HCT116 (cell line): ENCODE data around the gene PRIMA1. TPM values are rescaled to one million over a fixed set of nuclear protein-coding genes. Genes with fewer than 3 reads are reported as not detected.

Source experiments
- ATAC-seq: fragments of 200-7000 bp; cut with Tn5 transposase; 2 replicates; pipeline ENCODE4 v1.9.1; 2020; ENCODE audit warnings: mild to moderate bottlenecking, moderate library complexity
- BruUV-seq: library from RNA; stranded (reverse); fragments of 400-500 nt; replicated peaks from 2 replicates; lab custom pipeline; 2021; lab: Mats Ljungman, UMichigan
- CTCF ChIA-PET: fragments of 300-600 bp; sonication (Branson Sonifier 250); formaldehyde crosslinking; loops from one replicate; lab custom pipeline; 2021; ENCODE audit warnings: antibody characterized with exemption; lab: Charles Lee
- POLR2A ChIA-PET: fragments of 300-600, 350-600 bp; sonication (Branson Sonifier 250); formaldehyde crosslinking; loops from one replicate; lab custom pipeline; 2021; ENCODE audit warnings: antibody characterized with exemption; lab: Charles Lee
- RAD21 ChIA-PET, 2 experiments: fragments of 300-600 bp; sonication (Branson Sonifier 250); formaldehyde crosslinking; loops; one replicate each; lab custom pipeline; 2023; ENCODE audit warnings: low total read pairs in 2 of 2; ENCODE audit not compliant: uncharacterized antibody in 2 of 2, unreplicated experiment in 2 of 2, low non-redundant PET in 1 of 2; lab: Charles Lee
- DNase-seq: peaks from one replicate; pipeline ENCODE4 v3.0.0-alpha.2; 2010; ENCODE audit warnings: low read depth, low spot score
- H2AFZ ChIP-seq: fragments of 200-600 bp; shearing (Covaris generic), sonication (generic); 2 replicates; pipeline ENCODE4 v1.6.1; 2017; ENCODE audit warnings: low read depth, mixed run types, mixed read lengths, antibody characterized with exemption, low read length; ENCODE audit not compliant: poor library complexity, severe bottlenecking
- H3K27ac ChIP-seq: 2 replicates; pipeline ENCODE4 v1.5.1; 2012; ENCODE audit warnings: low read depth, low read length
- H3K27me3 ChIP-seq: fragments of 200-600 bp; sonication (generic); 2 replicates; pipeline ENCODE4 v1.6.1; 2016; ENCODE audit warnings: mixed run types, low read length, mixed read lengths; ENCODE audit not compliant: insufficient read depth
- H3K36me3 ChIP-seq, 2 experiments: fragments of 200-500 bp in 1 of 2; fragments of 200-600 bp in 1 of 2; sonication (Bioruptor generic) in 1 of 2; sonication (generic) in 1 of 2; 2 replicates each; pipeline versions ENCODE4 v1.5.1 to v1.6.1; 2014 to 2016; ENCODE audit warnings: low read length in 2 of 2, inconsistent platforms in 1 of 2, mixed read lengths in 1 of 2, mixed run types in 1 of 2; ENCODE audit not compliant: insufficient read depth in 2 of 2, control insufficient read depth in 1 of 2
- H3K4me1 ChIP-seq, 2 experiments: fragments of 200-600 bp in 1 of 2; sonication (generic) in 1 of 2; 2 replicates each; pipeline versions ENCODE4 v1.5.1 to v1.6.1; 2012 to 2017; ENCODE audit warnings: low read length in 2 of 2, inconsistent platforms in 1 of 2, mild to moderate bottlenecking in 1 of 2, mixed read lengths in 1 of 2, mixed run types in 1 of 2, moderate library complexity in 1 of 2; ENCODE audit not compliant: insufficient read depth in 2 of 2, control insufficient read depth in 1 of 2
- H3K4me2 ChIP-seq: fragments of 200-600 bp; sonication (generic); 2 replicates; pipeline ENCODE4 v1.6.1; 2017; ENCODE audit warnings: mixed run types, low read length, mixed read lengths
- H3K4me3 ChIP-seq, 2 experiments: fragments of 200-600 bp in 1 of 2; sonication (generic) in 1 of 2; replicated peaks in 1 of 2; 2 replicates each; pipeline ENCODE4 v1.5.1; 2011 to 2016; ENCODE audit warnings: low read length in 2 of 2, control low read depth in 1 of 2, low read depth in 1 of 2, mild to moderate bottlenecking in 1 of 2, mixed read lengths in 1 of 2, mixed run types in 1 of 2
- H3K79me2 ChIP-seq: fragments of 200-600 bp; sonication (generic); 2 replicates; pipeline ENCODE4 v1.6.1; 2017; ENCODE audit warnings: mild to moderate bottlenecking, mixed run types, low read length, moderate library complexity, mixed read lengths; ENCODE audit not compliant: insufficient read depth
- H3K9ac ChIP-seq: fragments of 200-600 bp; sonication (generic); 2 replicates; pipeline ENCODE4 v1.6.1; 2016; ENCODE audit warnings: low read length, mixed read lengths
- H3K9me2 ChIP-seq: fragments of 200-600 bp; sonication (generic), shearing (Covaris generic); 2 replicates; pipeline ENCODE4 v1.6.1; 2017; ENCODE audit warnings: mixed run types, mild to moderate bottlenecking, moderate library complexity; ENCODE audit not compliant: insufficient read depth
- H3K9me3 ChIP-seq, 2 experiments: fragments of 200-500 bp in 1 of 2; fragments of 200-600 bp in 1 of 2; sonication (Bioruptor generic) in 1 of 2; sonication (generic) in 1 of 2; 2 replicates each; pipeline ENCODE4 v1.6.1; 2014 to 2017; ENCODE audit warnings: low read length in 2 of 2, mixed read lengths in 2 of 2, inconsistent platforms in 1 of 2, low read depth in 1 of 2, mild to moderate bottlenecking in 1 of 2, mixed run types in 1 of 2, moderate library complexity in 1 of 2; ENCODE audit not compliant: control insufficient read depth in 1 of 2, insufficient read depth in 1 of 2
- H4K20me1 ChIP-seq: fragments of 200-600 bp; sonication (generic), shearing (Covaris generic); 2 replicates; pipeline ENCODE4 v1.6.1; 2017; ENCODE audit warnings: mixed run types, mild to moderate bottlenecking, moderate library complexity; ENCODE audit not compliant: insufficient read depth
- CBX3 ChIP-seq: IDR thresholded peaks from 2 replicates; pipeline ENCODE4 v1.6.1; 2012; ENCODE audit warnings: low read depth
- CEBPB ChIP-seq: IDR thresholded peaks from 2 replicates; pipeline ENCODE4 v1.6.1; 2012; ENCODE audit warnings: low read depth
- EGR1 ChIP-seq: IDR thresholded peaks from 2 replicates; pipeline ENCODE4 v1.6.1; 2012; ENCODE audit warnings: low read depth
- ELF1 ChIP-seq: IDR thresholded peaks from 2 replicates; pipeline ENCODE4 v1.6.1; 2012; ENCODE audit warnings: low read depth, borderline replicate concordance
- EZH2 ChIP-seq: fragments of 200-600 bp; sonication (generic); IDR thresholded peaks from 2 replicates; pipeline ENCODE4 v1.6.1; 2017; ENCODE audit warnings: antibody characterized with exemption, mixed run types
- JUND ChIP-seq: IDR thresholded peaks from 2 replicates; pipeline ENCODE4 v1.6.1; 2012
- POLR2A ChIP-seq: IDR thresholded peaks from 2 replicates; pipeline ENCODE4 v1.7.0; 2011; ENCODE audit warnings: borderline replicate concordance; ENCODE audit not compliant: insufficient read depth, insufficient read length; ENCODE audit errors: extremely low read depth
- RAD21 ChIP-seq: IDR thresholded peaks from 2 replicates; pipeline ENCODE4 v1.6.1; 2012; ENCODE audit warnings: low read depth, mild to moderate bottlenecking
- SIN3A ChIP-seq: IDR thresholded peaks from 2 replicates; pipeline ENCODE4 v1.6.1; 2012; ENCODE audit warnings: low read depth
- SRF ChIP-seq: IDR thresholded peaks from 2 replicates; pipeline ENCODE4 v1.6.1; 2012; ENCODE audit warnings: low read depth
- YY1 ChIP-seq: IDR thresholded peaks from 2 replicates; pipeline ENCODE4 v1.6.1; 2011; ENCODE audit warnings: low read length, low read depth, moderate library complexity, mild to moderate bottlenecking; ENCODE audit not compliant: insufficient replicate concordance; ENCODE audit errors: extremely low read depth
- ZFX ChIP-seq: fragments of 450-650 bp; IDR thresholded peaks from 2 replicates; pipeline ENCODE4 v1.6.1; 2017
- ZNF274 ChIP-seq: fragments of 200-500 bp; sonication (Bioruptor generic); IDR thresholded peaks from 2 replicates; pipeline ENCODE4 v1.6.1; 2014; ENCODE audit warnings: mild to moderate bottlenecking, low read depth, low read length, inconsistent platforms
- intact Hi-C: fragments of 100-400 bp; cut with micrococcal nuclease; formaldehyde crosslinking; loops from 2 replicates; pipeline ENCODE4 v1.10.0; 2022
- total RNA-seq: library from RNA; stranded (reverse); gene quantifications from one replicate; pipeline ENCODE4 v1.2.1, GENCODE V29; 2021; ENCODE audit not compliant: unreplicated experiment
- TF ChIP-seq, protein P1 (sequence below): IDR thresholded peaks from 2 replicates; pipeline ENCODE4 v1.6.1; 2011; ENCODE audit warnings: mild to moderate bottlenecking, low read length, moderate library complexity; ENCODE audit not compliant: insufficient replicate concordance; ENCODE audit errors: extremely low read depth
- TF ChIP-seq, protein P2 (sequence below): IDR thresholded peaks from 2 replicates; pipeline ENCODE4 v1.6.1; 2012; ENCODE audit warnings: low read depth
- TF ChIP-seq, protein P3 (sequence below): IDR thresholded peaks from 2 replicates; pipeline ENCODE4 v1.6.1; 2012
- TF ChIP-seq, protein P4 (sequence below), 3 experiments: fragments of 200-600 bp in 1 of 3; sonication (generic) in 1 of 3; IDR thresholded peaks in 2 of 3; conservative IDR thresholded peaks in 1 of 3; 2 replicates each; pipeline ENCODE4 v1.5.1; 2012 to 2017; ENCODE audit warnings: low read depth in 2 of 3, low read length in 2 of 3, antibody characterized with exemption in 1 of 3, borderline replicate concordance in 1 of 3, control low read depth in 1 of 3, mild to moderate bottlenecking in 1 of 3, mixed read lengths in 1 of 3, mixed run types in 1 of 3, moderate library complexity in 1 of 3; ENCODE audit not compliant: insufficient read depth in 1 of 3

PRIMA1 gene
- total RNA-seq, 1 experiment from 2014 or later = 1.5 TPM

DNA sequence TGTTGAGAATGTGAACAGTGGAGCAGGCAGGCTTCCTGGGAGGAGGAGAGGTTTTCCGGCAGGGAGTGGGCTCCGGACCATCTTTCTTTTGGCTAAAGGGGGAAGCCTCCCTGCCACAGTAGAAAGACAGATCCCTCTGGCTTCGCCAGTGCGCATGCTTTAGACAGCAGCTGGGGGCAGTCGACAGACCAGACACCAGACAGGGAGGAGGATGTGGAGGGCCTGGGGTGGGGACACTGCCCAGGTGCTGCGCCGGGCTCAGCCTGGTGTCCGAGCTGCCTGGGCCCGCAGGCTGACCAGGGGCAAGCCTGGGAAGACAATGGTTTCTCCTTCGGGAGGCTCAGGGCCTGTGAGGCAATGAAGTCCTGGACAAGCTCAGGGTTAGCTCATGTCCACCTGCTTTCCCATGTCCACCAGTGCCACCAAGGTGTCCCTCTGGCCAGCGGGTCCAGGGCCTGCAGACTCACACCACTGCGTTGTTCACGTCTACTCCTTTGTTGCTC is 67.3 kb downstream of the PRIMA1 start:
- Histone ChIP-seq H3K36me3 (no peaks in the 10 kb centered on the region), H3K79me2 (no peaks in the 10 kb centered on the region), H3K9me2 (no peaks in the 10 kb centered on the region), H3K9me3 (no peaks in the 10 kb centered on the region), H3K4me3 (no peak overlapping the region), H3K27ac (no peak overlapping the region), H3K9ac (no peak overlapping the region), H4K20me1 (no peaks in the 10 kb centered on the region), H3K4me2 (no peak overlapping the region), H3K4me1 (no peaks in the 10 kb centered on the region), H3K27me3 (no peaks in the 10 kb centered on the region), H2AFZ (no peak overlapping the region)
- intact Hi-C loops = no loop called here
- DNase-seq = no peak
- RAD21 ChIA-PET = no interaction called here
- no TSS peak for BruUV-seq
- no peak for TF ChIP-seq YY1
- TF ChIP-seq, protein P1, sequence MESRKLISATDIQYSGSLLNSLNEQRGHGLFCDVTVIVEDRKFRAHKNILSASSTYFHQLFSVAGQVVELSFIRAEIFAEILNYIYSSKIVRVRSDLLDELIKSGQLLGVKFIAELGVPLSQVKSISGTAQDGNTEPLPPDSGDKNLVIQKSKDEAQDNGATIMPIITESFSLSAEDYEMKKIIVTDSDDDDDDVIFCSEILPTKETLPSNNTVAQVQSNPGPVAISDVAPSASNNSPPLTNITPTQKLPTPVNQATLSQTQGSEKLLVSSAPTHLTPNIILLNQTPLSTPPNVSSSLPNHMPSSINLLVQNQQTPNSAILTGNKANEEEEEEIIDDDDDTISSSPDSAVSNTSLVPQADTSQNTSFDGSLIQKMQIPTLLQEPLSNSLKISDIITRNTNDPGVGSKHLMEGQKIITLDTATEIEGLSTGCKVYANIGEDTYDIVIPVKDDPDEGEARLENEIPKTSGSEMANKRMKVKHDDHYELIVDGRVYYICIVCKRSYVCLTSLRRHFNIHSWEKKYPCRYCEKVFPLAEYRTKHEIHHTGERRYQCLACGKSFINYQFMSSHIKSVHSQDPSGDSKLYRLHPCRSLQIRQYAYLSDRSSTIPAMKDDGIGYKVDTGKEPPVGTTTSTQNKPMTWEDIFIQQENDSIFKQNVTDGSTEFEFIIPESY = no peak
- TF ChIP-seq EGR1 = no peak
- no peak for TF ChIP-seq RAD21
- TF ChIP-seq, protein P2, sequence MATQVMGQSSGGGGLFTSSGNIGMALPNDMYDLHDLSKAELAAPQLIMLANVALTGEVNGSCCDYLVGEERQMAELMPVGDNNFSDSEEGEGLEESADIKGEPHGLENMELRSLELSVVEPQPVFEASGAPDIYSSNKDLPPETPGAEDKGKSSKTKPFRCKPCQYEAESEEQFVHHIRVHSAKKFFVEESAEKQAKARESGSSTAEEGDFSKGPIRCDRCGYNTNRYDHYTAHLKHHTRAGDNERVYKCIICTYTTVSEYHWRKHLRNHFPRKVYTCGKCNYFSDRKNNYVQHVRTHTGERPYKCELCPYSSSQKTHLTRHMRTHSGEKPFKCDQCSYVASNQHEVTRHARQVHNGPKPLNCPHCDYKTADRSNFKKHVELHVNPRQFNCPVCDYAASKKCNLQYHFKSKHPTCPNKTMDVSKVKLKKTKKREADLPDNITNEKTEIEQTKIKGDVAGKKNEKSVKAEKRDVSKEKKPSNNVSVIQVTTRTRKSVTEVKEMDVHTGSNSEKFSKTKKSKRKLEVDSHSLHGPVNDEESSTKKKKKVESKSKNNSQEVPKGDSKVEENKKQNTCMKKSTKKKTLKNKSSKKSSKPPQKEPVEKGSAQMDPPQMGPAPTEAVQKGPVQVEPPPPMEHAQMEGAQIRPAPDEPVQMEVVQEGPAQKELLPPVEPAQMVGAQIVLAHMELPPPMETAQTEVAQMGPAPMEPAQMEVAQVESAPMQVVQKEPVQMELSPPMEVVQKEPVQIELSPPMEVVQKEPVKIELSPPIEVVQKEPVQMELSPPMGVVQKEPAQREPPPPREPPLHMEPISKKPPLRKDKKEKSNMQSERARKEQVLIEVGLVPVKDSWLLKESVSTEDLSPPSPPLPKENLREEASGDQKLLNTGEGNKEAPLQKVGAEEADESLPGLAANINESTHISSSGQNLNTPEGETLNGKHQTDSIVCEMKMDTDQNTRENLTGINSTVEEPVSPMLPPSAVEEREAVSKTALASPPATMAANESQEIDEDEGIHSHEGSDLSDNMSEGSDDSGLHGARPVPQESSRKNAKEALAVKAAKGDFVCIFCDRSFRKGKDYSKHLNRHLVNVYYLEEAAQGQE = no peak
- no peak for TF ChIP-seq JUND
- no peak for TF ChIP-seq POLR2A
- TF ChIP-seq SRF = no peak
- TF ChIP-seq, protein P3, sequence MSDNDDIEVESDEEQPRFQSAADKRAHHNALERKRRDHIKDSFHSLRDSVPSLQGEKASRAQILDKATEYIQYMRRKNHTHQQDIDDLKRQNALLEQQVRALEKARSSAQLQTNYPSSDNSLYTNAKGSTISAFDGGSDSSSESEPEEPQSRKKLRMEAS = no peak
- no peak for TF ChIP-seq ELF1
- no peak for TF ChIP-seq CBX3
- TF ChIP-seq ZFX = no peak
- no peak for TF ChIP-seq CEBPB
- no peak for TF ChIP-seq ZNF274
- TF ChIP-seq, protein P4, sequence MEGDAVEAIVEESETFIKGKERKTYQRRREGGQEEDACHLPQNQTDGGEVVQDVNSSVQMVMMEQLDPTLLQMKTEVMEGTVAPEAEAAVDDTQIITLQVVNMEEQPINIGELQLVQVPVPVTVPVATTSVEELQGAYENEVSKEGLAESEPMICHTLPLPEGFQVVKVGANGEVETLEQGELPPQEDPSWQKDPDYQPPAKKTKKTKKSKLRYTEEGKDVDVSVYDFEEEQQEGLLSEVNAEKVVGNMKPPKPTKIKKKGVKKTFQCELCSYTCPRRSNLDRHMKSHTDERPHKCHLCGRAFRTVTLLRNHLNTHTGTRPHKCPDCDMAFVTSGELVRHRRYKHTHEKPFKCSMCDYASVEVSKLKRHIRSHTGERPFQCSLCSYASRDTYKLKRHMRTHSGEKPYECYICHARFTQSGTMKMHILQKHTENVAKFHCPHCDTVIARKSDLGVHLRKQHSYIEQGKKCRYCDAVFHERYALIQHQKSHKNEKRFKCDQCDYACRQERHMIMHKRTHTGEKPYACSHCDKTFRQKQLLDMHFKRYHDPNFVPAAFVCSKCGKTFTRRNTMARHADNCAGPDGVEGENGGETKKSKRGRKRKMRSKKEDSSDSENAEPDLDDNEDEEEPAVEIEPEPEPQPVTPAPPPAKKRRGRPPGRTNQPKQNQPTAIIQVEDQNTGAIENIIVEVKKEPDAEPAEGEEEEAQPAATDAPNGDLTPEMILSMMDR (IDR thresholded peaks at IDR 0.05 in 2 of 3, conservative IDR thresholded peaks at IDR 0.05 in 1 of 3; ENCODE audit: borderline replicate concordance in 1 of 3, insufficient read depth in 1 of 3, low read depth in 2 of 3, low read length in 2 of 3) = no peak
- no peak for TF ChIP-seq SIN3A
- TF ChIP-seq EZH2 = no peak
- CTCF ChIA-PET = no interaction called here
- no peak for ATAC-seq
- POLR2A ChIA-PET = no interaction called here
